ENCODE results near the gene HIRA. TPM values are rescaled to one million over a fixed set of nuclear protein-coding genes. Genes with fewer than 3 reads are reported as not detected.
A peak's percentile ranks its signal among the peaks of the same experiment; 100 is the strongest.
"Not testable (repeated sequence)": the region's sequence is repeated elsewhere in the genome, so short reads cannot be mapped to it uniquely, and the experiment has no call there.

Gene HIRA
- total and polyA plus RNA-seq, 8 donors = 18.4 to 30.6 (median 25.2) TPM

DNA sequence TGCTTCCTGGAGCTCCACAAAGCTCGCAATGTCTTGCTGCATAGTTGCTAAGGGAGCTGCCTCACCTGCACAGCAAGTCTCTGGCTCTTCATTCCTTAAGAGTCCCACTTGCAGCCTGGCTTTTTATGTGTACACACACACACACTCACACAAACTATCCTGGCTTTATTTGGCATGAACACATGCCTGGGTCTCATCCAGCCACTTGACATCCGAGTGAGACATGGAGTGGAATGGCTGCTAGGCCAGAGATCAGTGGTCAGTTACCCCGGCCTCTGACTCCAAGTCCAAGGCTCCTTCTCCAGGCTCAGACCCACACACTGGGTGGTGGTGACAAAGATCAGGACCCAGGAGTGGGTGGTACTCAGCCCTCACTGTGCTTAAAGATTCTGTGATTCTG lies 102.1 kb downstream of the HIRA start:
- intact Hi-C loops (cut with DNase I) = no loop called here
- Histone ChIP-seq H3K27me3 (no peaks in the 10 kb centered on the region), H3K4me1 (no peaks in the 10 kb centered on the region), H3K27ac (no peak overlapping the region), H3K9me3 (peaks cover 0 to 20% of the 10 kb centered on the region in 2 donors), H3K4me3 (no peak overlapping the region), H3K36me3 (peaks cover 0 to 56% of the 10 kb centered on the region in 2 donors)
- no peak for DNase-seq
- peak; percentile 94 for ATAC-seq
- TF ChIP-seq, protein P1, sequence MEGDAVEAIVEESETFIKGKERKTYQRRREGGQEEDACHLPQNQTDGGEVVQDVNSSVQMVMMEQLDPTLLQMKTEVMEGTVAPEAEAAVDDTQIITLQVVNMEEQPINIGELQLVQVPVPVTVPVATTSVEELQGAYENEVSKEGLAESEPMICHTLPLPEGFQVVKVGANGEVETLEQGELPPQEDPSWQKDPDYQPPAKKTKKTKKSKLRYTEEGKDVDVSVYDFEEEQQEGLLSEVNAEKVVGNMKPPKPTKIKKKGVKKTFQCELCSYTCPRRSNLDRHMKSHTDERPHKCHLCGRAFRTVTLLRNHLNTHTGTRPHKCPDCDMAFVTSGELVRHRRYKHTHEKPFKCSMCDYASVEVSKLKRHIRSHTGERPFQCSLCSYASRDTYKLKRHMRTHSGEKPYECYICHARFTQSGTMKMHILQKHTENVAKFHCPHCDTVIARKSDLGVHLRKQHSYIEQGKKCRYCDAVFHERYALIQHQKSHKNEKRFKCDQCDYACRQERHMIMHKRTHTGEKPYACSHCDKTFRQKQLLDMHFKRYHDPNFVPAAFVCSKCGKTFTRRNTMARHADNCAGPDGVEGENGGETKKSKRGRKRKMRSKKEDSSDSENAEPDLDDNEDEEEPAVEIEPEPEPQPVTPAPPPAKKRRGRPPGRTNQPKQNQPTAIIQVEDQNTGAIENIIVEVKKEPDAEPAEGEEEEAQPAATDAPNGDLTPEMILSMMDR (IDR thresholded peaks at IDR 0.05) = no peak

DNA sequence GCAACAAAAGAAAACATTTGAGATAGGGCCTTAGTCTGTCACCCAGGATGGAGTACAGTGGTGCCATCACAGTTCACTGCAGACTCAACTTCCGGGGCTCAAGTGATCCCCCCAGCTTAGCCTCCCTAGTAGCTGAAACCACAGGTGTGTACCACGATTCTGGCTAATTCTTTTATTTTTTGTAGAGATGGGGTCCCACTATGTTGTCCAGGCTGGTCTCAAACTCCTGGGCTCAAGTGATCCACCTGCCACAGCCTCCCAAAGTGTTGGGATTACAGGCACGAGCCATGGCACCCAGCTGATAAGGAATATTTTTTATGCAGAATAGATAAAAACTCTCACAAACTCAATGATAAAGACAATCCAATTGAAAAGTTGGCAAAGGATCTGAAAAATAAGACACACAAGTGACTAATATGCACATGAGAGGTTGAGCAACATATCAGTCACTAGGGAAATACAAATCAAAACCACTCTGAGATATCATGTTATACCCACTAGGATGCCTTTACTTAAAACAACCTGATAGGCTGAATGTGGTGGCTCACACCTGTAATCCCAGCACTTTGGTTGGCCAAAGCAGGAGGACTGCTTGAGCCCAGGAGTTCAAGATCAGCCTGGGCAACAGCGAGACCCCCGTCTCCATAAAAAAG lies 106.1 kb downstream of the HIRA start:
- Histone ChIP-seq H3K4me1 (no peaks in the 10 kb centered on the region), H3K9me3 (peaks cover 0 to 6% of the 10 kb centered on the region in 2 donors), H3K4me3 (no peak overlapping the region), H3K27me3 (no peaks in the 10 kb centered on the region), H3K36me3 (peaks cover 0 to 15% of the 10 kb centered on the region in 2 donors), H3K27ac (no peak overlapping the region)
- DNase-seq (no peak), ATAC-seq (no peak)
- intact Hi-C loops (cut with DNase I) = no loop called here
- TF ChIP-seq, protein P1 (IDR thresholded peaks at IDR 0.05) = no peak

DNA sequence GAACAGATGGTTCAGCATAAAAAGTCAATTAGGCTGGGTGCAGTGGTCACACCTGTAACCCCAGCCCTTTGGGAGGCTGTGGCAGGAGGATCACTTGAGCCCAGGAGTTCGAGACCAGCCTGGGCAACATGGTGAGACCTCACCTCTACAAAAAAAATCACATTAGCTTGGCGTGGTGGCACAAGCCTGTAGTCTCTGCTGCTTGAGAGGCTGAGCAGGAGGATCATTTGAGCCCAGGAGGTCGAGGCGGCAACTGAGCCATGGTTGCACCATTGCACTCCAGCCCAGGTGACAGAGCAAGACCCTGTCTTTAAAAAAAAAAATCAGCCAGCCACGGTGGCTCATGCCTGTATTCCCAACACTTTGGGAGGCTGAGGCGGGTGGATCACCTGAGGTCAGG lies 108.1 kb downstream of the HIRA start:
- H3K4me3 ChIP-seq; DNase-seq; intact Hi-C loops (cut with DNase I); H3K36me3 ChIP-seq; H3K27ac ChIP-seq; H3K27me3 ChIP-seq; H3K4me1 ChIP-seq; ATAC-seq: not testable (repeated sequence)
- peaks cover 0 to 23% of the 10 kb centered on the region in 2 donors for H3K9me3 ChIP-seq

DNA sequence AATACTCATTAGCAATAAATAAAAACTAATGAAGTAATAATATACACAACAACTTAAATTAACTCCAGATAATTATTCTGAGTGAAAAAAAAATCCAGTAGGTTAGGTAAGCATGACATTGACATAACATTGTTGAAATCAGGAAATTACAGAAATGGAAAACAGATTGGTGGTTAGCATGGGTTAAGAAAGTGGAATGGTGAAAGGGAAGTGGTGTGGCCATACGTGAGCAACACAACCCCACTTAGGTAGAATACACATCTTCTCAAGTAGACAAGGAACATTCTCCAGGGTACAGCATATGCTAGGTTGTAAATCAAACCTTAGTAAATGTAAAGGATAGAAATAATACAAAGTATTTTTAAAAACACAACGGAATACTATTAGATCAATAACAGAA lies 109.8 kb downstream of the HIRA start:
- Histone ChIP-seq H3K27ac (peak overlapping the region in 1 of 2 donors; percentile 31), H3K36me3 (no peaks in the 10 kb centered on the region), H3K9me3 (peaks cover 0 to 33% of the 10 kb centered on the region in 2 donors), H3K27me3 (no peaks in the 10 kb centered on the region), H3K4me1 (no peaks in the 10 kb centered on the region), H3K4me3 (no peak overlapping the region)
- DNase-seq = no peak
- TF ChIP-seq, protein P1 (IDR thresholded peaks at IDR 0.05) = no peak
- ATAC-seq = no peak
- intact Hi-C loops (cut with DNase I) = no loop called here

DNA sequence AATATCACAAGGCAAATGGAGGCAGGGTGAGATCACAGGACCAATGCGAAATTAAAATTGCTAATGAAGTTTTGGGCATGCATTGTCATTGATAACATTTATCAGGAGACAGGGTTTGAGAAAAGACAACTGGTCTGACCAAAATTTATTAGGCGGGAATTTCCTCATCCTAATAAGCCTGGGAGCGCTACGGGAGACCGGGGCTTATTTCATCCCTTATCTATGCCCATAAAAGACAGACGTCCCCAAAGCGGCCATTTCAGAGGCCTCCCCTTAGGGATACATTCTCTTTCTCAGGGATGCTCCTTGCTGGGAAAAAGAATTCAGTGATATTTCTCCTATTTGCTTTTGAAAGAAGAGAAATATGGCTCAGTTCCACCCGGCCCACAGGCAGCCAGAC lies 111.4 kb downstream of the HIRA start:
- DNase-seq; intact Hi-C loops (cut with DNase I); ATAC-seq: not testable (repeated sequence)

DNA sequence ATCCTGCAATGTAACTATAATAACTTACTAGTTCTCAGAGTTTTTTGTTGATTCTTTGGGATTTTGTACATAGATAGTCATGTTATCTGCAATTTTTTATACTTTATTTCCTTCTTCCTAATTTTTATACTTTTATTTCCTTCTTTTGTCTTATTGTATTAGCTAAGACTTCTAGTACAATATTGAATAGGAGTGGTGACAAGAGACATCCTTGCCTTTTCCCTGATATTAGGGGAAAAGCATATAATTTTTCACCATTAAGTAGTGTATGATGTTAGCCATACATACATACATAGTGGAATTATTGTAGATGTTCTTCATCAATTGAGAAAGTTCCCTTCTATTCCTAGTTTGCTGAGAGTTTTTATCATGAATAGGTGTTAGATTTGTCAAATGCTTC lies 112.3 kb downstream of the HIRA start:
- no peaks in the 10 kb centered on the region for H3K36me3 ChIP-seq
- no peaks in the 10 kb centered on the region for H3K27me3 ChIP-seq
- no peak overlapping the region for H3K27ac ChIP-seq
- H3K4me3 ChIP-seq = no peak overlapping the region
- no peak for ATAC-seq
- TF ChIP-seq, protein P1 (IDR thresholded peaks at IDR 0.05) = no peak
- DNase-seq = no peak
- H3K4me1 ChIP-seq = no peaks in the 10 kb centered on the region
- H3K9me3 ChIP-seq = peaks cover 0 to 55% of the 10 kb centered on the region in 2 donors
- intact Hi-C loops (cut with DNase I) = no loop called here

More for the DNA sequence above, 111.4 kb downstream of the HIRA start:
- H3K4me1 ChIP-seq, H3K27me3 ChIP-seq, H3K36me3 ChIP-seq, H3K27ac ChIP-seq, H3K4me3 ChIP-seq: not testable (repeated sequence)
- H3K9me3 ChIP-seq = peaks cover 0 to 49% of the 10 kb centered on the region in 2 donors

All from left lung (tissue), 10 donors.